ENCODE data around the gene MBP. TPM values are rescaled to one million over a fixed set of nuclear protein-coding genes. Genes with fewer than 3 reads are reported as not detected.

MBP gene
- polyA plus RNA-seq, 1 donor: 12.9 TPM

GRCh38 chr18:77100751-77101355, 31.7 kb downstream of the MBP start:
- DNase-seq (ENCODE audit: low read depth): no peak

- DNase-seq (ENCODE audit: low read depth): no peak
Observed at GRCh38 chr18:77099485-77100370, 32.9 kb downstream of the MBP start.

- no peak for DNase-seq (ENCODE audit: low read depth)
Observed at GRCh38 chr18:77098538-77099174, 33.9 kb downstream of the MBP start.

- no peak for DNase-seq (ENCODE audit: low read depth)
Observed at GRCh38 chr18:77098029-77098428, 34.6 kb downstream of the MBP start.

- DNase-seq (ENCODE audit: low read depth): no peak
Observed at GRCh38 chr18:77096936-77097886, 35.4 kb downstream of the MBP start.

- no peak for DNase-seq (ENCODE audit: low read depth)
Observed at GRCh38 chr18:77095391-77096371, 36.9 kb downstream of the MBP start.

- no peak for DNase-seq (ENCODE audit: low read depth)
Observed at GRCh38 chr18:77093586-77093985, 39.0 kb downstream of the MBP start.

- no peak for DNase-seq (ENCODE audit: low read depth)
Observed at GRCh38 chr18:77093067-77093430, 39.5 kb downstream of the MBP start.

GRCh38 chr18:77092104-77093066, 40.2 kb downstream of the MBP start:
- no peak for DNase-seq (ENCODE audit: low read depth)

- DNase-seq (ENCODE audit: low read depth): no peak
Observed at GRCh38 chr18:77091366-77091765, 41.2 kb downstream of the MBP start.

- no peak for DNase-seq (ENCODE audit: low read depth)
Observed at GRCh38 chr18:77090546-77091174, 41.9 kb downstream of the MBP start.

- DNase-seq (ENCODE audit: low read depth): no peak
Observed at GRCh38 chr18:77089723-77090285, 42.8 kb downstream of the MBP start.

GRCh38 chr18:77088963-77089722, 43.4 kb downstream of the MBP start:
- DNase-seq (ENCODE audit: low read depth): no peak

- no peak for DNase-seq (ENCODE audit: low read depth)
Observed at GRCh38 chr18:77087393-77088141, 45.0 kb downstream of the MBP start.

GRCh38 chr18:77086656-77087392, 45.8 kb downstream of the MBP start:
- DNase-seq (ENCODE audit: low read depth): no peak

- no peak for DNase-seq (ENCODE audit: low read depth)
Observed at GRCh38 chr18:77086034-77086433, 46.5 kb downstream of the MBP start.

Measured in forelimb muscle (tissue), 1 donor.